Measurements from ENCODE around the gene ACKR3.

ACKR3 gene

GRCh38 chr2:236607471-236608187 lies 38.0 kb downstream of the ACKR3 start:
- no peak overlapping the region for H3K4me3 ChIP-seq (ENCODE audit: low read depth, low read length)
- TF ChIP-seq CTCF (IDR thresholded peaks at IDR 0.05; ENCODE audit: borderline replicate concordance, insufficient read depth, low read depth, low read length): 0 out of 2 replicates have a peak, but pooled peaks have one; percentile 21

- no peak for TF ChIP-seq CTCF (IDR thresholded peaks at IDR 0.05; ENCODE audit: borderline replicate concordance, insufficient read depth, low read depth, low read length)
- H3K4me3 ChIP-seq (ENCODE audit: low read depth, low read length): no peak overlapping the region
These were observed 38.5 kb downstream of the ACKR3 start for GRCh38 chr2:236608188-236608525.

GRCh38 chr2:236608710-236609109 lies 39.1 kb downstream of the ACKR3 start:
- no peak for TF ChIP-seq CTCF (IDR thresholded peaks at IDR 0.05; ENCODE audit: borderline replicate concordance, insufficient read depth, low read depth, low read length)

GRCh38 chr2:236610991-236611821 lies 41.6 kb downstream of the ACKR3 start:
- no peak for TF ChIP-seq CTCF (IDR thresholded peaks at IDR 0.05; ENCODE audit: borderline replicate concordance, insufficient read depth, low read depth, low read length)
- no peak overlapping the region for H3K4me3 ChIP-seq (ENCODE audit: low read depth, low read length)

More at GRCh38 chr2:236608710-236609109, 39.1 kb downstream of the ACKR3 start:
- no peak overlapping the region for H3K4me3 ChIP-seq (ENCODE audit: low read depth, low read length)

- TF ChIP-seq CTCF (IDR thresholded peaks at IDR 0.05; ENCODE audit: borderline replicate concordance, insufficient read depth, low read depth, low read length): no peak
- H3K4me3 ChIP-seq (ENCODE audit: low read depth, low read length): no peak overlapping the region
These were observed 43.1 kb downstream of the ACKR3 start for GRCh38 chr2:236612737-236613136.

- H3K4me3 ChIP-seq (ENCODE audit: low read depth, low read length): no peak overlapping the region
- TF ChIP-seq CTCF (IDR thresholded peaks at IDR 0.05; ENCODE audit: borderline replicate concordance, insufficient read depth, low read depth, low read length): no peak
These were observed 44.0 kb downstream of the ACKR3 start for GRCh38 chr2:236613612-236614011.
